ENCODE results near the gene DROSHA. TPM values are rescaled to one million over a fixed set of nuclear protein-coding genes. Genes with fewer than 3 reads are reported as not detected.

Gene DROSHA
- total and polyA plus RNA-seq, 7 donors = 18.2 to 50.5 (median 29.2) TPM

- Histone ChIP-seq H3K27me3 (ENCODE audit: insufficient read depth in 3 of 3, low read length in 2 of 3) (no peaks in the 10 kb centered on the region), H3K9me3 (peaks cover 11% of the 10 kb centered on the region), H3K27ac (no peak overlapping the region), H3K4me1 (no peaks in the 10 kb centered on the region), H3K36me3 (ENCODE audit: insufficient read depth in 1 of 2, low read depth in 1 of 2) (peaks cover 4 to 63% of the 10 kb centered on the region in 2 donors), H3K4me3 (no peak overlapping the region)
- WGBS, 3 donors = 98 to 99% (median 99%) methylated on average over 2 of the region's 2 CpGs
- DNase-seq (no peak), ATAC-seq (no peak)
- TF ChIP-seq, protein P1, sequence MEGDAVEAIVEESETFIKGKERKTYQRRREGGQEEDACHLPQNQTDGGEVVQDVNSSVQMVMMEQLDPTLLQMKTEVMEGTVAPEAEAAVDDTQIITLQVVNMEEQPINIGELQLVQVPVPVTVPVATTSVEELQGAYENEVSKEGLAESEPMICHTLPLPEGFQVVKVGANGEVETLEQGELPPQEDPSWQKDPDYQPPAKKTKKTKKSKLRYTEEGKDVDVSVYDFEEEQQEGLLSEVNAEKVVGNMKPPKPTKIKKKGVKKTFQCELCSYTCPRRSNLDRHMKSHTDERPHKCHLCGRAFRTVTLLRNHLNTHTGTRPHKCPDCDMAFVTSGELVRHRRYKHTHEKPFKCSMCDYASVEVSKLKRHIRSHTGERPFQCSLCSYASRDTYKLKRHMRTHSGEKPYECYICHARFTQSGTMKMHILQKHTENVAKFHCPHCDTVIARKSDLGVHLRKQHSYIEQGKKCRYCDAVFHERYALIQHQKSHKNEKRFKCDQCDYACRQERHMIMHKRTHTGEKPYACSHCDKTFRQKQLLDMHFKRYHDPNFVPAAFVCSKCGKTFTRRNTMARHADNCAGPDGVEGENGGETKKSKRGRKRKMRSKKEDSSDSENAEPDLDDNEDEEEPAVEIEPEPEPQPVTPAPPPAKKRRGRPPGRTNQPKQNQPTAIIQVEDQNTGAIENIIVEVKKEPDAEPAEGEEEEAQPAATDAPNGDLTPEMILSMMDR (IDR thresholded peaks at IDR 0.05) = no peak
- intact Hi-C loops (cut with DNase I) = no loop called here
Measured at GRCh38 chr5:31455172-31455571, 76.7 kb downstream of the DROSHA start.

DNA sequence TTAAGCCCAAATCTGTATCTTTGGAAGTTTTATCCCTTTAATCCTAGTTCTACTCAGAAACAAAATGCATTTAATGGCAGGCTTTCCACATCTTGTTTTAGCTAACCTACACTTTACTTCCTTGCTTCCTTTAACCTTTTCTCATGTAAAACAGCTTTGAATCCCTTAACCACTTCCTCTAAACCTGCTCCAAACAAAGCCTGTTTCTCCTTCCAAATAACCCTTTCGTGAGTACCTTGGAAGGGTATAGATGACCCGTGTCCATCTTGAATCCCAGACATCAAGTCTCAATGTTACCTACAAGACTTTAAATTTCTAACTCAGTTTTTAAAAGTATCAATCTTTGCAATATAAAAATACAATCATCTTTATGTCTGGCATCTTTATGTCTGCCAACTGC, 78.4 kb downstream of the DROSHA start:
- H3K4me1 ChIP-seq = no peaks in the 10 kb centered on the region
- no peak overlapping the region for H3K4me3 ChIP-seq
- peaks cover 11% of the 10 kb centered on the region for H3K9me3 ChIP-seq
- H3K27ac ChIP-seq = no peak overlapping the region
- H3K27me3 ChIP-seq (ENCODE audit: insufficient read depth in 3 of 3, low read length in 2 of 3) = no peaks in the 10 kb centered on the region
- TF ChIP-seq, protein P1 (IDR thresholded peaks at IDR 0.05) = no peak
- ATAC-seq = no peak
- intact Hi-C loops (cut with DNase I) = no loop called here
- no peak for DNase-seq
- H3K36me3 ChIP-seq (ENCODE audit: insufficient read depth in 1 of 2, low read depth in 1 of 2) = peaks cover 9 to 64% of the 10 kb centered on the region in 2 donors
- 82 to 86% (median 85%) methylated on average over 2 of the region's 2 CpGs for WGBS, 3 donors

DNA sequence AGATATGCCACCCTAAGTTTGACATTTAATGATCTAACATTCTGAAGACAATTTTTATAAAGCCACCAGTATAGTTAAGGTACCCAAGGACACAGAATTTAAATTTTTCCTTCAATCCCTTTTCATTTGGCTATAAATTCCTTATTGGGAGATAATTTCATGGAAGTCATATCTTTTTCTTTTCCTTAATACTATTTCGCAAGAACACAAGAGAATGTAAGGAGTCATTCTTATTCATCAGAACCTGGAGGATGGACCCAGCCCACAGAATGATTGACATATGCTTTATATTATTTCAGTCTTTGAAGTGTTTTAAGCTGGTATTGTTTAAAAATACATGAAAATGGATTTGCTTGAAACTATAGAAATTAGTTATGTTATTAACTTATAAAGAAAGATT, 79.6 kb downstream of the DROSHA start:
- DNase-seq = no peak
- Histone ChIP-seq H3K36me3 (ENCODE audit: insufficient read depth in 1 of 2, low read depth in 1 of 2) (peaks cover 9 to 65% of the 10 kb centered on the region in 2 donors), H3K27me3 (ENCODE audit: insufficient read depth in 3 of 3, low read length in 2 of 3) (no peaks in the 10 kb centered on the region), H3K4me1 (no peaks in the 10 kb centered on the region), H3K4me3 (no peak overlapping the region), H3K27ac (no peak overlapping the region), H3K9me3 (peaks cover 11% of the 10 kb centered on the region)
- 0 to 79% (median 66%) methylated on average over 1 of the region's 1 CpG for WGBS, 3 donors
- intact Hi-C loops (cut with DNase I) = no loop called here
- TF ChIP-seq, protein P1 (IDR thresholded peaks at IDR 0.05) = no peak
- no peak for ATAC-seq

DNA sequence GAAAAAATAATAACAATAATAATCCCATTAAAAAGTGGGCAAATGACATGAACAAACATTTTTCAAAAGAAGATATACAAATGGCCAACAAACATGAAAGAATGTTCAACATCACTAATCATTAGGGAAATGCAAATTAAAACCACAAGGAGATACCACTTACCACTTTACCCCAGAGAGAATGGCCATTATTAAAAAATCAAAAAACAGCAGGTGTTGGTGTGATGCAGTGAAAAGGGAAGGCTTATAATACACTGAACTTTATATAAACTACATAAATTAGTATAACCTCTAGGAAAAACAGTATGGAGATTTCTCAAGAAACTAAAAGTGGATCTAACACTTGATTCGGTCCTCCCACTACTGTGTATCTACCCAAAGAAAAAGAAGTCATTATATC, 81.9 kb downstream of the DROSHA start:
- Histone ChIP-seq H3K4me3 (no peak overlapping the region), H3K9me3 (no peaks in the 10 kb centered on the region), H3K4me1 (no peaks in the 10 kb centered on the region), H3K27ac (no peak overlapping the region), H3K36me3 (ENCODE audit: insufficient read depth in 1 of 2, low read depth in 1 of 2) (peaks cover 9 to 69% of the 10 kb centered on the region in 2 donors), H3K27me3 (ENCODE audit: insufficient read depth in 3 of 3, low read length in 2 of 3) (no peaks in the 10 kb centered on the region)
- ATAC-seq (no peak), DNase-seq (no peak)
- TF ChIP-seq, protein P1 (IDR thresholded peaks at IDR 0.05) = no peak
- 92 to 97% (median 95%) methylated on average over 1 of the region's 1 CpG for WGBS, 3 donors
- intact Hi-C loops (cut with DNase I) = no loop called here

DNA sequence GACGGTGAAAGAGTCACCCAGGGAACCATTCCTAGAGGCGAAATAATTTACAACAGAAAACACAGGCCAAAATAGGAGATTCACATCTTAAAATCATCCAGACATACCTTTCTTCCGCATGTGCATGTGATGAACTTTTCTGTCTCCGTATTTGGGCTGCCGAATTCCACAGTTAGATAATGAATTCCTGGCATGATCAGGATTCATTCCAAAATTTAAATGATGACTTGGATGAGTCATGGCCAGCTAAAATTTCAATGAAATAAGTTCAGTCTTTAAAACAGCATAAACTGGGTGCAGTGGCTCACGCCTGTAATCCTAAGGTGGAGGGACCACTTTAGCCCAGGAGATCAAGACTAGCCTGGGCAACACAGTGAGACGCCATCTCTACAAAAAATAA, 82.7 kb downstream of the DROSHA start:
- H3K9me3 ChIP-seq = no peaks in the 10 kb centered on the region
- DNase-seq = no peak
- ATAC-seq = no peak
- no peaks in the 10 kb centered on the region for H3K27me3 ChIP-seq (ENCODE audit: insufficient read depth in 3 of 3, low read length in 2 of 3)
- TF ChIP-seq, protein P1 (IDR thresholded peaks at IDR 0.05) = no peak
- 92 to 94% (median 93%) methylated on average over 7 of the region's 7 CpGs for WGBS, 3 donors
- H3K4me3 ChIP-seq = no peak overlapping the region
- H3K27ac ChIP-seq = no peak overlapping the region
- intact Hi-C loops (cut with DNase I) = no loop called here
- H3K36me3 ChIP-seq (ENCODE audit: insufficient read depth in 1 of 2, low read depth in 1 of 2) = peaks cover 9 to 71% of the 10 kb centered on the region in 2 donors
- H3K4me1 ChIP-seq = no peaks in the 10 kb centered on the region
